ENCODE measurements around the gene ISL2.

The ISL2 gene

DNA sequence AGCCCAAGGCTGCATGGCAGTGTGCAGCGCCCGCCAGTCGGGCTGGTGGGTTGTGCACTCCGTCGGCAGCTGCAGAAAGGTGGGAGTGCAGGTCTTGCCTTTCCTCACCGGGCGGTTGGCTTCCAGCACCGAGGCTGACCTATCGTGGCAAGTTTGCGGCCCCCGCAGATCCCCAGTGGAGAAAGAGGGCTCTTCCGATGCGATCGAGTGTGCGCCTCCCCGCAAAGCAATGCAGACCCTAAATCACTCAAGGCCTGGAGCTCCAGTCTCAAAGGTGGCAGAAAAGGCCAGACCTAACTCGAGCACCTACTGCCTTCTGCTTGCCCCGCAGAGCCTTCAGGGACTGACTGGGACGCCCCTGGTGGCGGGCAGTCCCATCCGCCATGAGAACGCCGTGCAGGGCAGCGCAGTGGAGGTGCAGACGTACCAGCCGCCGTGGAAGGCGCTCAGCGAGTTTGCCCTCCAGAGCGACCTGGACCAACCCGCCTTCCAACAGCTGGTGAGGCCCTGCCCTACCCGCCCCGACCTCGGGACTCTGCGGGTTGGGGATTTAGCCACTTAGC lies 4.3 kb downstream of the ISL2 start:
- no peak overlapping the region for H2AFZ ChIP-seq (ENCODE audit: low read depth)
- no peaks in the 10 kb centered on the region for H3K36me3 ChIP-seq (ENCODE audit: insufficient read depth)
- H3K27me3 ChIP-seq (ENCODE audit: insufficient read depth, low read depth), result no peaks in the 10 kb centered on the region
- H3K4me3 ChIP-seq (IDR thresholded peaks at IDR 0.05; ENCODE audit: insufficient read depth, low read depth, low read length), result no peak overlapping the region
- H4K20me1 ChIP-seq (ENCODE audit: insufficient read depth), result no peaks in the 10 kb centered on the region
- H3K4me1 ChIP-seq (ENCODE audit: low read depth, poor library complexity, severe bottlenecking), result no peaks in the 10 kb centered on the region
- no peaks in the 10 kb centered on the region for H3K79me2 ChIP-seq (ENCODE audit: insufficient read depth, low read depth)
- no peak overlapping the region for H3K9ac ChIP-seq
- no peak overlapping the region for H3K27ac ChIP-seq
- H3K4me2 ChIP-seq, result no peak overlapping the region
- TF ChIP-seq, protein P1, sequence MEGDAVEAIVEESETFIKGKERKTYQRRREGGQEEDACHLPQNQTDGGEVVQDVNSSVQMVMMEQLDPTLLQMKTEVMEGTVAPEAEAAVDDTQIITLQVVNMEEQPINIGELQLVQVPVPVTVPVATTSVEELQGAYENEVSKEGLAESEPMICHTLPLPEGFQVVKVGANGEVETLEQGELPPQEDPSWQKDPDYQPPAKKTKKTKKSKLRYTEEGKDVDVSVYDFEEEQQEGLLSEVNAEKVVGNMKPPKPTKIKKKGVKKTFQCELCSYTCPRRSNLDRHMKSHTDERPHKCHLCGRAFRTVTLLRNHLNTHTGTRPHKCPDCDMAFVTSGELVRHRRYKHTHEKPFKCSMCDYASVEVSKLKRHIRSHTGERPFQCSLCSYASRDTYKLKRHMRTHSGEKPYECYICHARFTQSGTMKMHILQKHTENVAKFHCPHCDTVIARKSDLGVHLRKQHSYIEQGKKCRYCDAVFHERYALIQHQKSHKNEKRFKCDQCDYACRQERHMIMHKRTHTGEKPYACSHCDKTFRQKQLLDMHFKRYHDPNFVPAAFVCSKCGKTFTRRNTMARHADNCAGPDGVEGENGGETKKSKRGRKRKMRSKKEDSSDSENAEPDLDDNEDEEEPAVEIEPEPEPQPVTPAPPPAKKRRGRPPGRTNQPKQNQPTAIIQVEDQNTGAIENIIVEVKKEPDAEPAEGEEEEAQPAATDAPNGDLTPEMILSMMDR (conservative IDR thresholded peaks at IDR 0.05; ENCODE audit: low read depth, low read length), result no peak

DNA sequence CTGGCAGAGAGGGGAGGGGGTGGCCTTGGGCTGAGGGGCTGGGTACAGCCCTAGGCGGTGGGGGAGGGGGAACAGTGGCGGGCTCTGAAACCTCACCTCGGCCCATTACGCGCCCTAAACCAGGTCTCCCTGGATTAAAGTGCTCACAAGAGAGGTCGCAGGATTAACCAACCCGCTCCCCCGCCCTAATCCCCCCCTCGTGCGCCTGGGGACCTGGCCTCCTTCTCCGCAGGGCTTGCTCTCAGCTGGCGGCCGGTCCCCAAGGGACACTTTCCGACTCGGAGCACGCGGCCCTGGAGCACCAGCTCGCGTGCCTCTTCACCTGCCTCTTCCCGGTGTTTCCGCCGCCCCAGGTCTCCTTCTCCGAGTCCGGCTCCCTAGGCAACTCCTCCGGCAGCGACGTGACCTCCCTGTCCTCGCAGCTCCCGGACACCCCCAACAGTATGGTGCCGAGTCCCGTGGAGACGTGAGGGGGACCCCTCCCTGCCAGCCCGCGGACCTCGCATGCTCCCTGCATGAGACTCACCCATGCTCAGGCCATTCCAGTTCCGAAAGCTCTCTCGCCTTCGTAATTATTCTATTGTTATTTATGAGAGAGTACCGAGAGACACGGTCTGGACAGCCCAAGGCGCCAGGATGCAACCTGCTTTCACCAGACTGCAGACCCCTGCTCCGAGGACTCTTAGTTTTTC lies 4.9 kb downstream of the ISL2 start:
- TF ChIP-seq, protein P1 (conservative IDR thresholded peaks at IDR 0.05; ENCODE audit: low read depth, low read length), result no peak
- Histone ChIP-seq H3K9ac (no peak overlapping the region), H3K4me3 (IDR thresholded peaks at IDR 0.05; ENCODE audit: insufficient read depth, low read depth, low read length) (no peak overlapping the region), H3K27ac (no peak overlapping the region), H3K79me2 (ENCODE audit: insufficient read depth, low read depth) (no peaks in the 10 kb centered on the region), H3K27me3 (ENCODE audit: insufficient read depth, low read depth) (no peaks in the 10 kb centered on the region), H2AFZ (ENCODE audit: low read depth) (no peak overlapping the region), H4K20me1 (ENCODE audit: insufficient read depth) (no peaks in the 10 kb centered on the region), H3K4me1 (ENCODE audit: low read depth, poor library complexity, severe bottlenecking) (no peaks in the 10 kb centered on the region), H3K36me3 (ENCODE audit: insufficient read depth) (no peaks in the 10 kb centered on the region), H3K4me2 (no peak overlapping the region)

DNA sequence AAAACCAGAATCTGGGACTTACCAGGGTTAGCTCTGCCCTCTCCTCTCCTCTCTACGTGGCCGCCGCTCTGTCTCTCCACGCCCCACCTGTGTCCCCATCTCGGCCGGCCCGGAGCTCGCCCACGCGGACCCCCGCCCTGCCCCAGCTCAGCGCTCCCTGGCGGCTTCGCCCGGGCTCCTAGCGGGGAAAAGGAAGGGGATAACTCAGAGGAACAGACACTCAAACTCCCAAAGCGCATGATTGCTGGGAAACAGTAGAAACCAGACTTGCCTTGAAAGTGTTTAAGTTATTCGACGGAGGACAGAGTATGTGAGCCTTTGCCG lies 5.4 kb downstream of the ISL2 start:
- Histone ChIP-seq H3K79me2 (ENCODE audit: insufficient read depth, low read depth) (no peaks in the 10 kb centered on the region), H3K4me3 (IDR thresholded peaks at IDR 0.05; ENCODE audit: insufficient read depth, low read depth, low read length) (no peak overlapping the region)

DNA sequence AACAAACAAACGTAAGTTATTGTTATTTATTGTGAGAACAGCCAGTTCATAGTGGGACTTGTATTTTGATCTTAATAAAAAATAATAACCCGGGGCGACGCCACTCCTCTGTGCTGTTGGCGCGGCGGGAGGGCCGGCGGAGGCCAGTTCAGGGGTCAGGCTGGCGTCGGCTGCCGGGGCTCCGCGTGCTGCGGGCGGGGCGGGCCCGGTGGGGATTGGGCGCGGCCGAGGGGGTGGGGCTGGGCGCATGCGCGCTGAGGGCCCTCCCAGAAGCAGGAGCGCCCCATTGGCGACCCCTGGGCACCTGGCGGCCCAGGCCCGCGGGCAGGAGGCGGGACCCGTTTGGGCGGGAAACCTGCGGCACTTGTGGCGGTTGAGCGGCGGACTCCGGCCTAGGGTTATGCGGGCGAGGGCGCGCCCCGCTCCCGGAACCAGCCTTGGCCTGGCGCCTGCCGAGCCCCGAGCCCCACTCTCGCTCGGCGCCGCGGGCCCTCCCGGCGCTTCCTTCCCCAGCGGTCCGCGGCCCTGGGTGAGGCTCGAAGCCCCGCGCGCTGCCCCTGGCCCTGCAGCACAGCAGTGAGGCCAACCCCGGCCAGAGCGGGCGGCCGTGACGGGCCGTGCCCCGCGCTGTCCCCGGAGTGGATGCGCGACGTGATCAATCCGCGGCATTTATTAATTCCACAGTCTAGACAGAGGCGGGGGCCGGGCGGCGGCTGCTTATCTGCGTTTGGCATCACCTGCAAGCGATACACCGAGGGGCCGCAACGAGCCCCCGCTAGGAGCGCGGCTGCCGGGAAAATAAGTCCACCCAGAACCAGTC lies 6.0 kb downstream of the ISL2 start:
- H3K4me2 ChIP-seq, result no peak overlapping the region
- H3K9ac ChIP-seq, result no peak overlapping the region
- TF ChIP-seq, protein P1 (conservative IDR thresholded peaks at IDR 0.05; ENCODE audit: low read depth, low read length), result no peak
- H3K4me3 ChIP-seq (IDR thresholded peaks at IDR 0.05; ENCODE audit: insufficient read depth, low read depth, low read length), result no peak overlapping the region
- H3K79me2 ChIP-seq (ENCODE audit: insufficient read depth, low read depth), result no peaks in the 10 kb centered on the region
- H4K20me1 ChIP-seq (ENCODE audit: insufficient read depth), result no peaks in the 10 kb centered on the region
- no peaks in the 10 kb centered on the region for H3K36me3 ChIP-seq (ENCODE audit: insufficient read depth)
- H3K4me1 ChIP-seq (ENCODE audit: low read depth, poor library complexity, severe bottlenecking), result no peaks in the 10 kb centered on the region
- H3K27ac ChIP-seq, result no peak overlapping the region
- no peak overlapping the region for H2AFZ ChIP-seq (ENCODE audit: low read depth)
- H3K27me3 ChIP-seq (ENCODE audit: insufficient read depth, low read depth), result no peaks in the 10 kb centered on the region

More for the DNA sequence above, 5.4 kb downstream of the ISL2 start:
- no peak overlapping the region for H3K9ac ChIP-seq
- no peaks in the 10 kb centered on the region for H3K27me3 ChIP-seq (ENCODE audit: insufficient read depth, low read depth)
- H3K36me3 ChIP-seq (ENCODE audit: insufficient read depth), result no peaks in the 10 kb centered on the region
- no peak overlapping the region for H2AFZ ChIP-seq (ENCODE audit: low read depth)
- H3K4me1 ChIP-seq (ENCODE audit: low read depth, poor library complexity, severe bottlenecking), result no peaks in the 10 kb centered on the region
- H4K20me1 ChIP-seq (ENCODE audit: insufficient read depth), result no peaks in the 10 kb centered on the region
- TF ChIP-seq, protein P1 (conservative IDR thresholded peaks at IDR 0.05; ENCODE audit: low read depth, low read length), result no peak
- H3K27ac ChIP-seq, result no peak overlapping the region
- H3K4me2 ChIP-seq, result no peak overlapping the region
